ENCODE measurements around the gene HOXC4. TPM values are rescaled to one million over a fixed set of nuclear protein-coding genes. Genes with fewer than 3 reads are reported as not detected.
A peak's percentile ranks its signal among the peaks of the same experiment; 100 is the strongest.
"Not testable (repeated sequence)": the region's sequence is repeated elsewhere in the genome, so short reads cannot be mapped to it uniquely, and the experiment has no call there.

The HOXC4 gene
- total RNA-seq, 6 experiments from 2014 or later: 0.35 to 0.73 (median 0.38) TPM; not detected in 2

DNA sequence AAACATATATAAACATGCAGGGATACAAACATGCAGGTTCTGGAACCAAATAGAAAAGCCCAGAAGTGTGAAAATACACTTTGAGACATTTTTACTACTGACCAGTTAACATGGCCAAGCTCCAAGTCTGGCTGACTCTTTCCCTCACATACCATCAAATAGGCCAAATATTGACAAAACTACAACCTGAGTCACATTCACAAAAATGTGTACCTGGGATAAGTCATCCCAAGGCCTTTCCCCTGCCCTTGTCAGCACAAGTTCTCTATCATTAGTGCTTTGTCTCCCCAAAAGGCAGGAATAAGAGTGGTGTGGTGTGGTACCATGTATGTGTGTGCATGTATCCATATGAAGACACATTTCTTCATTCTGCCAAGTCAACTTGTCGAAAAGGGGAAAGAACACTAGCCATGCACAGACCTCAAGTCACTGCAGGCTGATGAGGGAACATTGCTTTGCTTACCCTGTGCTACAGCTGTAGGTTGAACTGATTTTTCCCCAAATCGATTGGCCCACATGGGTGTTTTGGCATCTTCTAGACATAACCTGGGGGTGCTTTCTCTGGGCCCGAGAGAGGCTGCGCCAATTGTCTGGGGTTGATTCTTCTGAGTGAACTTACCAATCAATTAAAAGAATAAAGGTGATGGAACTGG lies 14.9 kb downstream of the HOXC4 start:
- Mint-ChIP-seq H3K4me3 (no peak overlapping the region), H3K27me3 (ENCODE audit: insufficient read depth) (peaks cover 33% of the 10 kb centered on the region), H3K27ac (no peak overlapping the region), H3K36me3 (ENCODE audit: low read depth) (no peaks in the 10 kb centered on the region), H3K9me3 (no peaks in the 10 kb centered on the region), H3K4me1 (ENCODE audit: low read depth) (no peaks in the 10 kb centered on the region)
- no peak for DNase-seq
- TF ChIP-seq, protein P1, sequence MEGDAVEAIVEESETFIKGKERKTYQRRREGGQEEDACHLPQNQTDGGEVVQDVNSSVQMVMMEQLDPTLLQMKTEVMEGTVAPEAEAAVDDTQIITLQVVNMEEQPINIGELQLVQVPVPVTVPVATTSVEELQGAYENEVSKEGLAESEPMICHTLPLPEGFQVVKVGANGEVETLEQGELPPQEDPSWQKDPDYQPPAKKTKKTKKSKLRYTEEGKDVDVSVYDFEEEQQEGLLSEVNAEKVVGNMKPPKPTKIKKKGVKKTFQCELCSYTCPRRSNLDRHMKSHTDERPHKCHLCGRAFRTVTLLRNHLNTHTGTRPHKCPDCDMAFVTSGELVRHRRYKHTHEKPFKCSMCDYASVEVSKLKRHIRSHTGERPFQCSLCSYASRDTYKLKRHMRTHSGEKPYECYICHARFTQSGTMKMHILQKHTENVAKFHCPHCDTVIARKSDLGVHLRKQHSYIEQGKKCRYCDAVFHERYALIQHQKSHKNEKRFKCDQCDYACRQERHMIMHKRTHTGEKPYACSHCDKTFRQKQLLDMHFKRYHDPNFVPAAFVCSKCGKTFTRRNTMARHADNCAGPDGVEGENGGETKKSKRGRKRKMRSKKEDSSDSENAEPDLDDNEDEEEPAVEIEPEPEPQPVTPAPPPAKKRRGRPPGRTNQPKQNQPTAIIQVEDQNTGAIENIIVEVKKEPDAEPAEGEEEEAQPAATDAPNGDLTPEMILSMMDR (IDR thresholded peaks at IDR 0.05): no peak

- TF ChIP-seq, protein P1 (IDR thresholded peaks at IDR 0.05): no peak
- no peaks in the 10 kb centered on the region for H3K36me3 Mint-ChIP-seq (ENCODE audit: low read depth)
- H3K27ac Mint-ChIP-seq: no peak overlapping the region
- peaks cover 44% of the 10 kb centered on the region for H3K27me3 Mint-ChIP-seq (ENCODE audit: insufficient read depth)
- H3K4me1 Mint-ChIP-seq (ENCODE audit: low read depth): no peaks in the 10 kb centered on the region
- H3K9me3 Mint-ChIP-seq: no peaks in the 10 kb centered on the region
- H3K4me3 Mint-ChIP-seq: no peak overlapping the region
- no peak for DNase-seq
Observed at GRCh38 chr12:54071942-54072341, 18.3 kb downstream of the HOXC4 start.

DNA sequence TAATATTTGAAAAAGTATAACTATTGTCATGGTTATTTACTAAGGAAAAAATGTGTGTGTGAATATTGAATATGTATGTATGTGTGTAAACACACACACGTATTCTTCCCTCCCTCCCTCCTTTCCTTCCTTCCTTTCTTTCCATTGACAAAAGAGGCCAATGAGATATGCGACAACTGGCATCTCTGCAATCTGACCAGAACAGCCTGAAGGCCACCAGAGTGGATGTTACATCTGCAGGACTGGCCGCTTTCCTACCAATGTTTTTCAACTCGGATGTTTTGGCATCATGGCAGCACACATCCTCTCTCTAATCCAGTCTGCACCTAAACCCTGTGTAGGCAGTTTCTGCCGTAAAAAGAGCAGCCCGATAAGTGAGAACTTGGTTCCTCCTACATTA lies 20.7 kb downstream of the HOXC4 start:
- Mint-ChIP-seq H3K27me3 (ENCODE audit: insufficient read depth) (peaks cover 54% of the 10 kb centered on the region), H3K27ac (no peak overlapping the region), H3K4me3 (no peak overlapping the region), H3K9me3 (no peaks in the 10 kb centered on the region; the same call in 1 of the 2 replicates), H3K36me3 (ENCODE audit: low read depth) (no peaks in the 10 kb centered on the region), H3K4me1 (ENCODE audit: low read depth) (no peaks in the 10 kb centered on the region)
- TF ChIP-seq, protein P1 (IDR thresholded peaks at IDR 0.05): no peak
- DNase-seq: no peak

DNA sequence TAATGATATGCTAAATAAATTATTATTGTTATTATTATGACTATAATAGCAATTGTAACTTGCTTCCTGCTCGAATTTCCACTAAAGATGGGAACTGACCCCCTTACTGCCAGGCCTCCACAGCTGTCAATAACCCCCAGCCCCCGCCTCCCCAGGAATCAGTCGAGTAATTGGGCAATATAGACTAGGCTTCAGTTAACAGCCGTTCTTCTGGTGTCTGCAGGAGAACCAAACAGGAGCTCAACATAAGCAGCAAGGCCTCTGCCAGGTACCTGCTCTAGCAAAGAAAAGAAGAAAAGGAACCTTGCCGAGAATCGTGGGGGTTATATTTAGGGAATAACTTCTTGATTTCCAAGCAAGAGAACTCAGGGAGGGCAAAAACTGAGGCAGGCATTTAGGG lies 21.8 kb downstream of the HOXC4 start:
- Mint-ChIP-seq H3K36me3 (ENCODE audit: low read depth) (no peaks in the 10 kb centered on the region), H3K9me3 (no peaks in the 10 kb centered on the region; the same call in 1 of the 2 replicates), H3K27me3 (ENCODE audit: insufficient read depth) (peaks cover 57% of the 10 kb centered on the region), H3K4me1 (ENCODE audit: low read depth) (no peaks in the 10 kb centered on the region), H3K4me3 (no peak overlapping the region), H3K27ac (no peak overlapping the region)
- DNase-seq: no peak
- TF ChIP-seq, protein P1 (IDR thresholded peaks at IDR 0.05): no peak

GRCh38 chr12:54075974-54076373 lies 22.3 kb downstream of the HOXC4 start:
- Mint-ChIP-seq H3K36me3 (ENCODE audit: low read depth) (no peaks in the 10 kb centered on the region), H3K27me3 (ENCODE audit: insufficient read depth) (peaks cover 62% of the 10 kb centered on the region), H3K9me3 (no peaks in the 10 kb centered on the region; the same call in 1 of the 2 replicates), H3K27ac (no peak overlapping the region), H3K4me1 (ENCODE audit: low read depth) (no peaks in the 10 kb centered on the region), H3K4me3 (no peak overlapping the region)
- TF ChIP-seq, protein P1 (IDR thresholded peaks at IDR 0.05): no peak
- DNase-seq: no peak

GRCh38 chr12:54077843-54078242 lies 24.2 kb downstream of the HOXC4 start:
- not testable (repeated sequence) for H3K9me3 Mint-ChIP-seq; H3K4me1 Mint-ChIP-seq (ENCODE audit: low read depth); H3K27ac Mint-ChIP-seq; DNase-seq; H3K36me3 Mint-ChIP-seq (ENCODE audit: low read depth)
- H3K27me3 Mint-ChIP-seq (ENCODE audit: insufficient read depth): peaks cover 73% of the 10 kb centered on the region
- peak overlapping the region; percentile 72; the same call in 1 of the 2 replicates for H3K4me3 Mint-ChIP-seq

DNA sequence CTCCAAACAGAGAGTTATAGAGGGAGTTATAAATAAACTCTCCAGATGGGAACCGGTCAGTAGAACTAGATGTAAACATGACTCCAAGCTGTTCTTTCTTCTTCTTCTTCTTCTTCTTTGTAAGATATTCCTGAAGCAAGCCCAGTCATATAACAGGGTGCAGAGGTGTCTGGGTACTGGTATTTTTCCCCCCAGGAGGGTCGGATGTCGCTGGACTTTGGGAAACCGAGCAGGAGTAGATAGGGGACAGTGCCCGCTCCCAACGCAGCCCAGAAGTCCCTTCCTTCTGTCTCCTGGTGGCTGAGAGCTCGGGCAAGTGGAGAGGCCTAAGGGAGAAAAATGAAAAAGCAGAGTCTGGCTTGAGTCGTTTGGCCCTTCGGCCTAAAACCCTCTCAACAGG lies 25.5 kb downstream of the HOXC4 start:
- not testable (repeated sequence) for H3K4me3 Mint-ChIP-seq; H3K27ac Mint-ChIP-seq; DNase-seq; H3K4me1 Mint-ChIP-seq (ENCODE audit: low read depth); H3K9me3 Mint-ChIP-seq; H3K36me3 Mint-ChIP-seq (ENCODE audit: low read depth)
- peaks cover 73% of the 10 kb centered on the region for H3K27me3 Mint-ChIP-seq (ENCODE audit: insufficient read depth)

GRCh38 chr12:54080008-54080924 lies 26.6 kb downstream of the HOXC4 start:
- H3K36me3 Mint-ChIP-seq (ENCODE audit: low read depth); DNase-seq: not testable (repeated sequence)
- peaks cover 75% of the 10 kb centered on the region for H3K27me3 Mint-ChIP-seq (ENCODE audit: insufficient read depth)

More at GRCh38 chr12:54080008-54080924, 26.6 kb downstream of the HOXC4 start:
- H3K27ac Mint-ChIP-seq; H3K4me1 Mint-ChIP-seq (ENCODE audit: low read depth); H3K9me3 Mint-ChIP-seq; H3K4me3 Mint-ChIP-seq: not testable (repeated sequence)

Measured in HFFc6 (cell line).